GM19023 (cell line): Measurements from ENCODE around the gene DAO.

Experiments used
- ATAC-seq: cut with Tn5 transposase; IDR thresholded peaks from one replicate; pipeline ENCODE4 v1.9.1; 2021; ENCODE audit warnings: mild to moderate bottlenecking, moderate library complexity; ENCODE audit not compliant: unreplicated experiment

DAO gene

DNA sequence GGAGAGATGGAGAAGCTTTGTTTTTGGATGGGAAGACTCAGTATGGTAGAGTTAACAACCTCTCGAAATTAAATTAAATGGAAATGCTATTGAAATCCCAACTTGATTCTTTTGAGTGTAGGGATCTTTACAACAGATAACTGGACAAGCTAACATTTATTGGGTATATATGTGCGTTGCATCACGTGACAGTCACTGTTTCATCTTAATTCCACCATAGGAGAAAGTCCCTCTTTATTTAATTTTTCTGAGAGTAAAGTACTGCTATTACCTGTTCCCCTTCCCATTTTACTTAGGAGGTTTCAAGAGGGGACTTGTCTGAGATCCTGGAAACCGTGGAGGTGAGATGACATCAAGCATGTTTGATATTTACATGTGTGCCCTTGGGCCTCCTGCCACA is 11.1 kb upstream of the DAO start:
- no peak for ATAC-seq

DNA sequence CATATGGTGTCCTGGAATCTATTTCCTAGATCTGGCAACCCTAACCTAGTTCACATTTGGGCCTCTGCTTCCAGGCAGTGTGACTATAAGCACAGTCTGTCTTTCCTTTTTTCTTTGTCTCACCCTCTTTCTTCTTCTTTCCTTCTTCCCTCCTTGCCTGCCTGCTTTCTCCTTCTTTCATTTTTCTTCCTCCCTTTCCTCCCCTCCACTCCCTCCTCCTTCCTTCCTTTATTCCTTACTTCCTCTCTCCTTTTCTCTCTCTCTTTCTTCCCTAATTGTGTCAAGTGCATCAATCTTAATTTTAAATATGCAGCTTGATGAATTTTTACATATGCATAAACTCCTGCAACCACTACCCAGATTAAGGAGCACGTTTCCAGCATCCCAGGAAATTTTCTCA is 4.6 kb upstream of the DAO start:
- ATAC-seq = no peak

DNA sequence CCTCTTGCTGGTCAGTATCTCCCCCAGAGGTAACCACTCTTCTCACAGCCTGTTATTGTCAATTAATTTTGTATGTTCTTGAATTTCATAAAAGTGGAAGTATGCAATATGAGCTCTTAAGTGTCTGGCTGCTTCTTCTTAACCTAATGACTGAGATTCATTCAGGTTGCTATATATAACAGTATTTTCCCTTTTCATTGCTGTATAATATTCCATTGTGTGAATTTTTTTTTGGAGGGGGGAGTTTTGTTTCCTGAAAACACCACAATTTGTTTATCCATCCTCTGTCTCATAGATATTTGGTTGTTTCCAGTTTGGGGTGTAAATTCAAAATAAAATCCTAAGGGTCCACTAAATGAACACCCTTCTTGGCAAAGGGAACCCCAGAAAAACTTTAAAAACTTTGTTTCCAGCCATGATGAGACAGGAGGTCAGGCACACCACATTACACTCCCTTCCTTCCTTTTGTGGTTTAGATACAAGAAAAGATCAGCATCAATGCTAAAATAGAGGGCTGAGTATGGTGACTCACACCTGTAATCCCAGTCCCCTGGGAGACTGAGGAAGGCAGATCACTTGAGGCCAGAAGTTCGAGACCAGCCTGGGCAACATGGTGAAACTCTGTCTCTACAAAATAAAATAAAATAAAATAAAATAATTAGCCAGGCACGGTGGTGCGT is 4.1 kb upstream of the DAO start:
- ATAC-seq = no peak

DNA sequence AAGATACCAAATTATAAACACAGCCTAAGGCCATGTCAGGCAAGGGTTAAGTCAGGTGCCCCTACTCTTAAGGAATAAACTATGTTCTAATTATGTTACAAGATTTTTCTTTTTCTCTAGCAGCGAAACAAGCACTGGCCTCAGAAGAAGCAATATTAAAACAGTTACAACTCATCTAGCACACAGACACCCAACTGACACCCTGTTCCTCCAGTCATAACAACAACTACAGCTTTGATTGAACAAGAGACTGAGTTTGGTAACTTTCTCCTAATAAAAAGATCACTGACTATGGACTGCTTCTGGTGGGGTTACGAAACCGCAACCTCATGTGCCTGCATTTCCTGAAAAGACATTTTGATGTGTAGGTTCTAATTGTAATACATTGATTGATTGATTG is 3.3 kb upstream of the DAO start:
- no peak for ATAC-seq

DNA sequence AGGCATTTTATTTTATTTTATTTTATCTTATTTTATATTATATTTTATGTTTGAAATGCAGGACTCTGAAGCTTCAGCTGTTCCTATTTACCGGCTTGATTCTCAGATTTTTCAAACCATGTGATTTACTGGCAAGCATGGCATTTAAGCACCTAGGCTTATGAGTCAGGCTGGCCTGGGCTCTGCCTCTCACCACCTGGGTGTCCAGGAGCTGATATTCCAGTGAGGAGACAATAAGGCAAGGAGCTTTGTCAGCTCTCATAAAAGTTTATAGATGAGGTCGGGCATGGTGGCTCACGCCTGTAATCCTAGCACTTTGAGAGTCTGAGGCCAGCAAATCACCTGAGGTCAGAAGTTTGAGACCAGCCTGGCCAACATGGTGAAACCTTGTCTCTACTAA is 2.1 kb downstream of the DAO start:
- no peak for ATAC-seq

DNA sequence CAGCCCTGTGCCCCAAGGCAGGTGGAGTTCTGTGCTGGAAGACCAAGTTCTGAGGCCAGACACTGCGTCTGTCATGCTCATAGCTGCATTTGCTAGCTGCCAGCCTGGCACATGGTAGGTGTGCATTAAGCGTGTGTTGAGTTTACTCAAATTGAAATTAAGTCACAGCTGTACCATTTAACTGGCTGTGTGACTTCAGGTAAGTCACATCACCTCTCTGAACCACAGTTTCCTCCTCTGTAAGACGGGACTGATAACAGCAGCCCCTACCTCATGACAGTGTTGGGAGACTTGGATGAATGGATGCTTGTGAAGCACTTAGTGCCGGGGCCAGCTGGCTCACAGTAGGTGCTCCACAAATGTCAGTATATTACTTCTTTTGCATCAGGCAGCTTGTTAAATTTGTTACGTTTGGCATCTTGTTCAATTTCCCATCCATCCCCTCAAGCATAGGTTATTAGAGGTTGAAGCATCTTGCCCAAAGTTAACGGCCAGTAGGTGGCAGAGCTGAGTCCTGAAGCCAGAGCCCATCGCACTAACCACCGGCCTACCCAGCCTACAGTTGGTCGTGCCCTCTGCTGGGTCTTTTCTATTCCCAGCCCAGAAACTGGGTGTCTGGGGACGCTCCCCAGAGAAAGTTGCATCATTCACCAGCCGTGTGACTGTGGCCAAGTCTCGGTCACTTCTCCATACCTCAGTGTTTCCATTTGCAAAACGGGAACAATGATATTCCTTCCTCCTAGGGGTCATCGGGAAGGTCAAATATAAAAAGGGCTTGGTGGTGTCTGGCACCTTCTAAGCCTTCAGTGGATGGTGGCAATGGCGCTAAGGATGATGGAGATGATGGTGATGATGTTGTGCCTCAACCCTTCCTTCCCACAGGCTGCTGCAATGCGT is 4.5 kb downstream of the DAO start:
- ATAC-seq = no peak

DNA sequence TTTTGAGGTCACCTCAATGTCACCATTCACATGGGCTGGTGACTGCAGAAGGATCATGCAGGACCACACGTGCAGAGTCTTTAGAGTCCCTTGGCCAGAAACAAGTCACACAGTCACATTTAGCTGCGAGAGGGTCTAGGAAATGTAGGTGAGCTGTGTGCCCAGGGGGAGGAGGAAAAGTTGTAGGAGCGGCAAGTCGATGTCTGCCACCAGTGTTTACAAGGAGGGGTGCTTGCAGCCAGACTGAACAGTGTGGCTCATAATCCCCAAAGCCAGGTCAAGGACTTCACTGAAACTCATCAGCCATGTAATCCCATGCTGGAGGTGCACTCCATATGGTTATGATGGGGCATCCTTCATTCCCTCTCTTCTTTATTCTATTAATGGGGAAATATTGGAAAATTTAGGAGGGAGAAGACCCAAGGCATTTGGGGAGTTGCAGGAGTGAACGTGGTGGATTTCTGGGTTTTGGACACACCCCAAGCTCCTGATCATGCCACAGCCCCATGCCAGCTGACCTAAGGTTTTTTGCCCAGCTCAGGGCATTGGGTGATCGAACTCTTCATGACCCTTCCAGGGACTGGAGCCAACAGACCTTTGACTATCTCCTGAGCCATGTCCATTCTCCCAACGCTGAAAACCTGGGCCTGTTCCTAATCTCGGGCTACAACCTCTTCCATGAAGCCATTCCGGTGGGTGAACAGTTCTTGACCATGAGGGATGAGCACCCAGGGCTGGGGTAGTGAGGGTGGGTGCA is 7.2 kb downstream of the DAO start:
- no peak for ATAC-seq

DNA sequence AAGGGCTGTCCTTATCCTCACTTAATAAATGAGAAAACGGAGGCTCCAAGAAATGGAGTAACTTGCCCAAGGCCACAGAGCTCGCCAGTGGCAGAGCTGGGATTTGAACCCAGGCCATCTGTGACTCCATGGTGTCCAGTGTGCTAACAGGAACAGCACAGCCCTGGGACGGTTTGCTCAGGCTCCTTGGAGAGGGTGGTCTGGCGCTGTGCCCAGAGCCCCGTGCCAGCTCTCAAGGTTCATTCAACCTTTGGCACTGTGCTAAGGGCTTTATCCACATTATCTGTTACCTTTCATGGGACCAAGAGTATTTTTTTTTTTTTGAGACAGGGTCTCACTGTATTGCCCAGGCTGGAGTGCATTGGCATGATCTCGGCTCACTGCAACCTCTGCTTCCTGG is 8.1 kb downstream of the DAO start:
- ATAC-seq = no peak

DNA sequence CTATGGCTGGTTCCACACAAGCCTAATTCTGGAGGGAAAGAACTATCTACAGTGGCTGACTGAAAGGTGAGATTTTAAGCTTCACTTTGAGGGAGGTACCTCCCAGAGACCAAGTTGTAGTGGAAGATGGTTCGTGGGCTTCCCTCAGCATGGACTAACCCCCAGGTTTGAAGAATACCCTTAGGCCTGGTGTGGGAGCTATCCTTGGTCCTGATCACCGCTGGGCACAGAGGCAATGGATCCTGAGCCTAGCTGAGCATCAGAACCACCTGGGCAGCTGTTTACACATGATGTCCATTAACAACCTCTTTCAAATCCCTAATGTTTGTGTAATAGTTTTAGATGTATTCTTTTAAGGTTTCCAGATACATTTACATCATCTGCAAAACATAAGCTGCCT is 10.3 kb downstream of the DAO start:
- no peak for ATAC-seq

DNA sequence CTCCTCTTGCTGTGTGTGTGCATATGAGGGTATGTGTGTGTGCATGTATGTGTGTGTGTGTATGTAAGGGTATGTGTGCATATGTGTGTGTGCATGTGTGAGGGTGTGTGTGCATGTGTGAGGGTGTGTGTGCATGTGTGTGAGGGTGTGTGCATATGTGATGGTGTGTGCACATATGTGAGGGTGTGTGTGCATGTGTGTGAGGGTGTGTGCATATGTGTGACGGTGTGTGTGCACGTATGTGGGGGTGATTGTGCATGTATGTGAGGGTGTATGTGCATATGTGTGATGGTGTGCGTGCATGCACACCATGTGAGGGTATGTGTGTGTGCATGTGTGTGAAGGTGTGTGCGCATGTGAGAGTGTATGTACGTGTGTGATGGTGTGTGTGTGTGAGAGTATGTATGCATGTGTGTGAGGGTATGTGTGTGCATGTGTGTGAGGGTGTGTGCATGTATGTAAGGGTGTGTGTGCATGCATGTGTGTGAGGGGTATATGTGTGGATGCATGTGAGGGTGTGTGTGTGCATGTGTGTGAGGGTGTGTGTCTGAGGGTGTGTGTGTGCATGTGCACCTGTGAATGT is 15.4 kb downstream of the DAO start:
- ATAC-seq = no peak

DNA sequence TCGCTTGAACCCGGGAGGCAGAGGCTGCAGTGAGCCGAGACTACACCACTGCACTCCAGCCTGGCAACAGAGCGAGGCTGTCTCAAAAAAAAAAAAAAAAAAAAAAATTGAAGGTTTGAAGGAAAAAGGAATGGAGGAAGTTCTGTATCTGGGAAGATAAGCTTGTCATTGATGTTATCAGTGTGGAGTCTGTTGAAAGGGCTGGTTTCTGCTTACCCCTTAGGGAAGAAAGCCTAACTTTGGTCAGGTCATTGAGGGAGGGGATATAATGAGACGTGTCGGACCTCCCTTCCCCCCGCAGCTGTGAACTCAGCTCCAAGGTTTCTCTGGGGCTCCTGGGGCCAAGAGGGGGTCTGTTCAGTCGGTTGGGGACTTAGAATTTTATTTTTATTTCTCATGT is 16.4 kb downstream of the DAO start:
- no peak for ATAC-seq

DNA sequence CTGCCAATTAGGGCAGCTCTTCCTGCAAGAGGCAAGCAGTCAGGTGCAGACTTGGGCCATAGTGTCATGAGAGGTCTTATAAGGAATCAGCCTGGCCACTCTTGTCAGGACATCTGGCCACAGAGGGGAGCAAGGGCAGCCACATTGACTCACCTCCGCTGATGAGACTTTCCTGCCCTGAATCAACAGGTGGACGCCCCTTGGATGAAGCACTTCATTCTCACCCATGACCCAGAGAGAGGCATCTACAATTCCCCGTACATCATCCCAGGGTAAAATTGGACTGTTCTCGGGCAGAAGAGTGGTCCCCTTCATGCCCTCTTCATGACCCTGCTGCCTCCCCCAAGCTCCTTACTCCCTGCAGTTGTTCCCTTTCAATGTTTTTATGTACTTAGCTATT is 16.9 kb downstream of the DAO start:
- ATAC-seq = no peak

DNA sequence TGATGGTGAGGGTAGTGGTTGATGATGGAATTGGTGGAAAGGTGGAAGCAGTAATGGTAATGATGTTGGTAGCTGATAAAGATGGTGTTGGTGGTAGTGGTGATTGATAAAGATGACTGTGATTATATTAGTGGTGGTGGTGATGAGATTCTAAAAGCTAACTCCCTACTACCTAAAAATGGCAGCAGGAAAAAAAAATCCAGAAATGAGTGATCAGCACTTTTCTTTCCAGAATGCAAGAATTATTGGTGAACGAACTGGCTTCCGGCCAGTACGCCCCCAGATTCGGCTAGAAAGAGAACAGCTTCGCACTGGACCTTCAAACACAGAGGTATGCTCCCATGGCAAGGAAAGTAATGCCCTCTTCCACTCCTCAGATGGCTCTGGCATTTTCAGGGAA is 19.3 kb downstream of the DAO start:
- no peak for ATAC-seq

DNA sequence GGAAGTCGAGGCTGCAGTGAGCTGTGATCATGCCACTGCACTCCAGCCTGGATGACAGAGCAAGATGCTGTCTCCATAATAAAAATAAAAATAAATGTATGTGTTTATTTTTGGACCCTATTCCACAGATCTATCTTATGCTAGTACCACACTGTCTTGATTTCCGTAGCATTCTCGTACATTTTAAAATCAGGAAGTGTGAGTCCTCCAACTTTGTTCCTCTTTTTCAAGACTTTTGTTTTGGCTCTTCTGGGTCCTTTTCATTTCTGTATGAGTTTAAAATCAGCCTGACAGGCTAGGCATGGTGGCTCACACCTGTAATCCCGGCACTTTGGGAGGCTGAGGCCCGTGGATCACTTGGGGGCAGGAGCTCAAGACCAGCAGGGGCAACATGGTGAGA is 25.8 kb downstream of the DAO start:
- ATAC-seq = no peak

DNA sequence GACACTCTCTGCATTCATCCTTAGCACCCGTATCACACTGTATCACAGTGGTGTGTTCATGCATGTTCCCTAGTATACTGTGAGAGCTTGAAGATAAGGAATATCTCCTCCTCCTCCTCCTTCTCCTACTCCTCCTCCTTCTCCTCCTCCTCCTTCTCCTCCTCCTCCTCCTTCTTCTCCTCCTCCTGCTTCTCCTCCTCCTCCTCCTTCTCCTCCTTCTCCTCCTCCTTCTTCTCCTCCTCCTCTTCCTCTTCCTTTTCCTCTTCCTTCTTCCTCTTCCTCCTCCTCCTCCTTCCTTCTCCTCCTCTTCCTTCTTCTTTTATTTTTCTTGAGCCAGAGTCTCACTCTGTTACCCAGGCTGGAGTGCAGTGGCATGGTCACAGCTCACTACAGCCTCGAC is 27.1 kb downstream of the DAO start:
- ATAC-seq = no peak

DNA sequence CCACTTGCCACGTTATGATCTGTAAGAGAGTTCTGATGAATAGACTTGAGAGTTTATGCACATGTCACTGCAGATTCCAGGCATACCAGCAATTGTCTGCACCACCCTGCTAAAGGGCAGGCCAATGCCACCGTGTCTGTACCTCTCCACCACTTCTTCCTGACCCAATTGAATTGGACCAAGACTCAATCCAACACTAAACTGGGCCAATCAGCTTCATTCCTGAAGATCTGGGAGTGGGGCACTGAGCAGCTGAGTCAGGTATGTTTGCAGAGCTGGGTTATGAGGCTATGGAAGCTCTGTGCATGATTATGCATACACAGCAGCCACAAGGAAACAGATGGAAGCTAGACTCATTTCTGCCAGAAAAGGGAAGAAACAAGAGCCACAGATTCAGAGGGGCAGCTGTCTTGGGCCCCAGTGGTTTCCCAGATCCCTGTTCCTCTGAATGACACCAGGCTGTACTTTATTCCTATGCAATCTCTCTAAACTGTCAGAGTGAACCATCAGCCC is 28.0 kb downstream of the DAO start:
- no peak for ATAC-seq

DNA sequence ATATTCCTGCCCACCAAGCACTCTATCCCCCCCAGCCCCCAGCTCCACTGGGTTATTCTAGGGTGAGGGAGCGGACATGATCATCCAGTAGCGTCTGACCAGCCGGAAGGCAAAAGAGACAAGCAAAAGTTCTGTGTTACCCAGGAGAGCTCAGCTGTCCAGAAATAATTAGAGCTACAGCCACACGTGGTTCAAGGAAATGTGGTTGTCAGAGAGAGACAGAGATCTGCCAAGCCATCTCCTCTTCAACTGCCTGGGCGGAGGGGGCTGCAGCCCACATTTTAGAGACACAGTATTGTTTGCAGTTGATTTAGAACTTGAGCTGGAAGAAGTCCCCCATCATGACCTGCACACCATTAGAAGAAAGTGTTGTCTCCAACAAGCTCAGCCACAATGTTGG is 30.4 kb downstream of the DAO start:
- no peak for ATAC-seq

DNA sequence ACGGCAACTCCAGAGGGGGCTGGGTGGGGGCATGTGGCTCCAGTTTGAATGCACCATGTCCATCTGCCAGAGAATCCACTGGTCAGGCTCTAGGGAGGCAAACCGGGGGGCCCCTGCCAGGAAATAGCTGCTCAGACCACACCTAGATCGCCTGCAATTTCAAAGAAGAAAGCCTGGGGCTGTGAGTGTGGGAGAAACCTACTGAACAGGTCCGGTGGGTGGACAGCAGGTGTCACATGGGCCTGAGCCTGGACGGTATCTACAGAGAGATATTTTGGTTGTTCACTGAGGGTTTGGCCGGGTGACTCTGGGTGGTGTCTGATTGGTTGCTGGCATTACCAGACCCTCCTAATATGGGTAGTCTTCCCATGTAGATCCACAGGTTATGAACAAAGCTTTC is 32.0 kb downstream of the DAO start:
- ATAC-seq = no peak

DNA sequence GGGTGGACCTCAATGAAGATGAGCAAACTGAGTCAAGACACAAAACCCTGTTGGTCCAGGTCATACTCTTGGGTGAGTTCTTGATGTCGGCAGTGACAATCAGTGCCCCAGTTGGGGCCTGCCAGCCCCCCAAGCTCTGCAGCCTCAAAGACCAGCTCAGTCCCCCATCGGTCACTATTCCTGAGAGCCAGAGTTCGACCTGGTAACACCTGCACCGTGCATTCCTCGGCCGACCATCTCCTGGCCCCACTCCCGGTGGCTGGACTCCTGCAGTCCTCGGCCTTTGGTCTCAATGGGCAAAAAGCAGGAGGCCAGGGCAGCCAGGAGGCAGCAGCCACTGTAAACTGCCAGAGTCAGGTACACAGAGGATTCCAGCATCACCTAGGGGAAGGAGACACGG is 32.5 kb downstream of the DAO start:
- no peak for ATAC-seq

DNA sequence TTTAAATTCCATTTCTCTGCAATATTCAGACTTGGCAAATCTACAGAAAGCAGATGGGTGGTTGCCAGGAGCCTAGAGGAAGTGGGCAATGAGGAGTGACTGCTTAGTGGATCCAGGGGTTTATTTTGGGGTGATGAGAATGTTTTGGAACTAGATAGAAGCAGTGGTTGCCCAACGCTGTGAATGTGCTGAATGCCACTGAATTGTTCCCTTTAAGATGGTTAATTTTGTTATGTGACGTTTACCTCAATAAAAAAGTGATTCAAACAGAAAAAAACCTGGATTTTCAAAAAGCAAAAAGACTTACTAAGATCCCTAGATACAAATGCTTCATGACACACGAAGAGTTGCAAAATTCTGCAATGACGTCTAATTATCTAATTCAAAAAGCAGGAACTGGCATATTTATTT is 34.2 kb downstream of the DAO start:
- ATAC-seq = no peak

DNA sequence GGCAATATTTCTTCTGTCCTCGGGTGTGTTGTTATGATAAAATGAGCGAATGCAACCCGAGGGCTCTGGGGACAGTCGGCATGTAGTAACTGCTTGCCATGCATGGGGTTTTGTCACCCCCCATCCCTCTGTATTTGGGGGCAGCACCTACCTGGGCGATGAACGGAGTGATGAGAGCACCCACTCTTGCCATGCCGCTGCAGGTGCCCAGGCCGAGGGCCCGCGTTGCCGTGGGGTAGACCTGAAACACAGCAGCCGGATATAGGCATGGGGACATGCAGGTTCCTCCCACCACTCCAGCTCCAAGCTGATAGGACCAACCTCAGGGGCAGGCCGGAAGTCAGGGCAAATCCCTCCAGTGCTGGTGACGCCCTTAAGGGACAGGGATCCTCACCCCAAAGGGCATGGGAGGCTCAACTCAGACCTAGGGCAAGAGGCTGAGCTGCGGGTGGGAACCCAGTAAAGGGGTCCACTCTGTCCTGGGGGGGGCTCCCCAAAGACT is 35.8 kb downstream of the DAO start:
- no peak for ATAC-seq
